K562 (cell line): ENCODE results near the gene MS4A2. TPM values are rescaled to one million over a fixed set of nuclear protein-coding genes. Genes with fewer than 3 reads are reported as not detected.

Experiments used
- ATAC-seq: fragments of 200-7000 bp; cut with Tn5 transposase; 3 replicates; pipeline ENCODE4 v1.9.1; 2020; ENCODE audit warnings: moderate library complexity
- BruUV-seq: library from RNA; stranded (reverse); fragments of 400-500 nt; replicated peaks from 2 replicates; lab custom pipeline; 2021; lab: Mats Ljungman, UMichigan
- CTCF ChIA-PET: fragments of 300-600 bp; formaldehyde crosslinking; extraction: SDS; loops from one replicate; lab custom pipeline; 2021; ENCODE audit warnings: low intra/inter-chr PET ratio; lab: Yijun Ruan, JAX
- POLR2A ChIA-PET: fragments of 300-600, 350-650 bp; sonication (Branson Sonifier 250); formaldehyde crosslinking; extraction: SDS; loops from one replicate; lab custom pipeline; 2021; ENCODE audit warnings: antibody characterized with exemption, inconsistent platforms; lab: Yijun Ruan, JAX
- DNase-seq, 4 experiments: peaks; one replicate each; pipeline versions ENCODE4 v3.0.0 to v3.0.0-alpha.2; 2011 to 2018; ENCODE audit warnings: low spot score in 3 of 4, mixed read lengths in 3 of 4; ENCODE audit errors: extremely low read depth in 1 of 4
- FAIRE-seq: peaks from 2 replicates; lab custom pipeline; 2011; peaks lifted over from hg19 to GRCh38; lab: Jason Lieb, UNC
- H2AFZ ChIP-seq: 2 replicates; pipeline ENCODE4 v1.6.0; 2011; ENCODE audit warnings: low read depth, low read length, control low read depth, inconsistent platforms
- H3K27ac ChIP-seq: fragments of 200-600 bp; 3 replicates; pipeline ENCODE4 v1.8.0; 2011; ENCODE audit warnings: low read depth, mild to moderate bottlenecking, control low read depth, inconsistent platforms, low read length, moderate library complexity, mixed read lengths; ENCODE audit errors: extremely low read depth
- H3K27me3 ChIP-seq, 2 experiments: fragments of 300-600 bp in 1 of 2; 2 replicates in 1 of 2; 3 replicates in 1 of 2; pipeline versions ENCODE4 v1.6.0 to v1.8.0; 2011; ENCODE audit warnings: inconsistent platforms in 2 of 2, low read length in 2 of 2, mild to moderate bottlenecking in 1 of 2, mixed read lengths in 1 of 2, moderate library complexity in 1 of 2; ENCODE audit not compliant: control insufficient read depth in 2 of 2, insufficient read depth in 2 of 2
- H3K36me3 ChIP-seq: fragments of 300-600 bp; 3 replicates; pipeline ENCODE4 v1.8.0; 2011; ENCODE audit warnings: mild to moderate bottlenecking, low read length, inconsistent platforms; ENCODE audit not compliant: control insufficient read depth, insufficient read depth
- H3K4me1 ChIP-seq, 2 experiments: fragments of 200-600 bp in 1 of 2; replicated peaks in 1 of 2; 2 replicates in 1 of 2; 3 replicates in 1 of 2; pipeline versions ENCODE4 v1.5.1 to v1.8.0; 2011; ENCODE audit warnings: inconsistent platforms in 2 of 2, low read length in 2 of 2, mild to moderate bottlenecking in 1 of 2, mixed read lengths in 1 of 2, moderate library complexity in 1 of 2; ENCODE audit not compliant: control insufficient read depth in 2 of 2, insufficient read depth in 2 of 2
- H3K4me2 ChIP-seq: 2 replicates; pipeline ENCODE4 v1.6.1; 2011; ENCODE audit warnings: low read length, control low read depth, inconsistent platforms, mixed read lengths; ENCODE audit not compliant: insufficient read depth
- H3K4me3 ChIP-seq: fragments of 200-600 bp; sonication (generic), shearing (Covaris generic); 2 replicates; pipeline ENCODE4 v1.5.1; 2016; ENCODE audit warnings: control low read depth, inconsistent platforms
- H3K79me2 ChIP-seq: fragments of 200-600 bp; 3 replicates; pipeline ENCODE4 v1.8.0; 2011; ENCODE audit warnings: low read length, inconsistent platforms; ENCODE audit not compliant: control insufficient read depth, insufficient read depth
- H3K9ac ChIP-seq, 2 experiments: 2 replicates each; pipeline versions ENCODE4 v1.6.0 to v1.6.1; 2011; ENCODE audit warnings: low read depth in 2 of 2, low read length in 2 of 2, control low read depth in 1 of 2, inconsistent platforms in 1 of 2, mild to moderate bottlenecking in 1 of 2, mixed read lengths in 1 of 2; ENCODE audit not compliant: insufficient read depth in 1 of 2
- H3K9me1 ChIP-seq: one replicate; pipeline ENCODE4 v1.6.0; 2011; ENCODE audit warnings: inconsistent platforms, mild to moderate bottlenecking, low read length, moderate library complexity; ENCODE audit not compliant: control insufficient read depth, insufficient read depth
- H3K9me3 ChIP-seq: replicated peaks from 2 replicates; pipeline ENCODE4 v1.5.1; 2011; ENCODE audit warnings: low read depth, low read length, inconsistent platforms; ENCODE audit not compliant: control insufficient read depth, insufficient read depth
- H4K20me1 ChIP-seq: replicated peaks from 2 replicates; pipeline ENCODE4 v1.6.1; 2011; ENCODE audit warnings: low read length, inconsistent platforms, mixed read lengths; ENCODE audit not compliant: control insufficient read depth, insufficient read depth
- ATF3 ChIP-seq, 2 experiments: fragments of 450-650 bp in 1 of 2; sonication (generic) in 1 of 2; formaldehyde crosslinking in 1 of 2; IDR thresholded peaks in 1 of 2; conservative IDR thresholded peaks in 1 of 2; 2 replicates each; pipeline versions ENCODE4 v1.6.1 to v1.8.1; 2016 to 2023; ENCODE audit warnings: mild to moderate bottlenecking in 2 of 2, moderate library complexity in 2 of 2, inconsistent platforms in 1 of 2, missing genetic modification reagents in 1 of 2
- ATF4 ChIP-seq: fragments of 450-650 bp; formaldehyde crosslinking; IDR thresholded peaks from 2 replicates; pipeline ENCODE4 v1.4.0; 2022; ENCODE audit warnings: mild to moderate bottlenecking, moderate library complexity
- CTCF ChIP-seq, 3 experiments: IDR thresholded peaks in 2 of 3; conservative IDR thresholded peaks in 1 of 3; 2 replicates each; pipeline ENCODE4 v1.5.1; 2011 to 2012; ENCODE audit warnings: low read length in 3 of 3, mild to moderate bottlenecking in 3 of 3, control low read depth in 2 of 3, improper control_type of control experiment in 1 of 3, inconsistent platforms in 1 of 3, low read depth in 1 of 3, mixed read lengths in 1 of 3, moderate library complexity in 1 of 3; ENCODE audit not compliant: insufficient read depth in 2 of 3
- FOXJ2 ChIP-seq: fragments of 200-800 bp; sonication (Bioruptor generic); IDR thresholded peaks from 2 replicates; pipeline ENCODE4 v1.6.1; 2016; ENCODE audit warnings: missing genetic modification characterization, missing compliant biosample characterization
- SIRT6 ChIP-seq: IDR thresholded peaks from one replicate; pipeline ENCODE4 v1.6.1; 2012; ENCODE audit warnings: low read depth, mild to moderate bottlenecking, control low read depth, inconsistent platforms, low read length, moderate library complexity
- TAF15 ChIP-seq: fragments of 200-400 bp; formaldehyde crosslinking; IDR thresholded peaks from 2 replicates; pipeline ENCODE4 v1.6.1; 2017; ENCODE audit warnings: mild to moderate bottlenecking, low read depth, low read length, moderate library complexity
- ZNF347 ChIP-seq: fragments of 450-650 bp; formaldehyde crosslinking; IDR thresholded peaks from 2 replicates; pipeline ENCODE4 v1.4.0; 2020; ENCODE audit warnings: low read depth, mild to moderate bottlenecking, moderate library complexity
- ZNF644 ChIP-seq: fragments of 200-800 bp; sonication (Bioruptor generic); IDR thresholded peaks from 2 replicates; pipeline ENCODE4 v1.6.1; 2016; ENCODE audit warnings: low read depth, missing genetic modification characterization, missing compliant biosample characterization
- WGBS: fragments of 100-300 bp; shearing (Covaris generic); methylation state at CpG from one replicate; pipeline ENCODE4 v1.1.6; 2016; ENCODE audit warnings: low coverage, mixed read lengths; ENCODE audit not compliant: insufficient coverage; ENCODE audit errors: missing lambda C conversion rate; 5-methylcytosine and 5-hydroxymethylcytosine counted together
- in situ Hi-C: fragments of 300-500 bp; cut with MboI; formaldehyde crosslinking; loops from 4 replicates; pipeline ENCODE4 v1.15.0; 2018; ENCODE audit warnings: inconsistent platforms, mixed read lengths
- intact Hi-C: fragments of 100-400 bp; cut with micrococcal nuclease; formaldehyde crosslinking; loops from 2 replicates; pipeline ENCODE4 v1.14.2; 2022
- polyA plus RNA-seq, 8 experiments: library from polyadenylated mRNA; depleted of rRNA in 4 of 8; stranded (reverse) in 5 of 8; unstranded in 3 of 8; fragments of >200 nt; fragmentation: Nextera tagmentation in 2 of 8; fragmentation: Illumina TruSeq in 1 of 8; extraction: Ambion mirVana in 2 of 8; extraction: Trizol in 1 of 8; gene quantifications; 2 replicates each; pipeline versions ENCODE4 v1.2.1 to v1.2.3, GENCODE V29; 2011 to 2014; ENCODE audit warnings: inconsistent platforms in 1 of 8, missing spikeins in 1 of 8
- total RNA-seq, 7 experiments: library from RNA; depleted of rRNA in 6 of 7; stranded (reverse); fragments of >200 nt in 6 of 7; fragmentation: Illumina TruSeq in 2 of 7; extraction: Trizol in 2 of 7; gene quantifications; 2 replicates each; pipeline versions ENCODE4 v1.2.1 to v1.2.3, GENCODE V29; 2011 to 2021; ENCODE audit warnings: low replicate concordance in 1 of 7

The MS4A2 gene
- total and polyA plus RNA-seq, 9 of the 15 experiments (the other 6 are each of a cell fraction or from before 2014, with no cell fraction given): 0.06 to 5.7 (median 0.86) TPM

GRCh38 chr11:60143768-60144167 is 55.3 kb downstream of the MS4A2 start (continued):
- no peak for TF ChIP-seq CTCF (IDR thresholded peaks at IDR 0.05 in 2 of 3, conservative IDR thresholded peaks at IDR 0.05 in 1 of 3; ENCODE audit: insufficient read depth in 2 of 3, low read depth in 1 of 3, low read length in 3 of 3)
- no peak for TF ChIP-seq SIRT6
- no peak for TF ChIP-seq ZNF644
- no peak for TF ChIP-seq ZNF347 (CRISPR knock-in tag)
- TF ChIP-seq TAF15: no peak
- no peak for TF ChIP-seq ATF4 (CRISPR knock-in tag)

GRCh38 chr11:60145677-60146076 is 57.2 kb downstream of the MS4A2 start:
- CTCF ChIA-PET: no interaction called here
- intact Hi-C loops (no loop called here), in situ Hi-C loops (no loop called here)
- Histone ChIP-seq H3K36me3 (no peaks in the 10 kb centered on the region), H3K9me3 (no peaks in the 10 kb centered on the region; the same call in 1 of the 2 replicates), H3K79me2 (no peaks in the 10 kb centered on the region), H3K27me3 (no peaks in the 10 kb centered on the region), H3K27ac (no peak overlapping the region), H4K20me1 (no peaks in the 10 kb centered on the region), H3K4me3 (no peak overlapping the region), H2AFZ (peak overlapping the region; percentile 38; the same call in 1 of the 2 replicates), H3K4me2 (no peak overlapping the region), H3K9me1 (no peaks in the 10 kb centered on the region), H3K9ac (no peak overlapping the region), H3K4me1 (no peaks in the 10 kb centered on the region)
- TF ChIP-seq ATF3 (IDR thresholded peaks at IDR 0.05): 0 out of 2 replicates have a peak, but pooled peaks have one; percentile 7
- no peak for TF ChIP-seq ATF3 (CRISPR knock-in tag; conservative IDR thresholded peaks at IDR 0.05)
- no peak for TF ChIP-seq FOXJ2 (tag)
- BruUV-seq: no TSS peak
- no peak for FAIRE-seq
- 52% methylated on average over 3 of the region's 3 CpGs for WGBS
- ATAC-seq: no peak
- POLR2A ChIA-PET: no interaction called here
- no peak for DNase-seq
